Muscle layer of colon (tissue), 2 donors: Measurements from ENCODE around the gene TUBA3E.
A peak's percentile ranks its signal among the peaks of the same experiment; 100 is the strongest.
"Not testable (repeated sequence)": the region's sequence is repeated elsewhere in the genome, so short reads cannot be mapped to it uniquely, and the experiment has no call there.

ENCODE experiments used
- H3K27ac ChIP-seq: one replicate; pipeline ENCODE4 v1.7.0; 2013; ENCODE audit warnings: low read depth, mild to moderate bottlenecking, low read length, moderate library complexity
- H3K27me3 ChIP-seq, 2 donors: one replicate each; pipeline ENCODE4 v1.7.0; 2013; ENCODE audit warnings: low read length in 2 of 2, mild to moderate bottlenecking in 2 of 2; ENCODE audit not compliant: insufficient read depth in 2 of 2, control insufficient read depth in 1 of 2
- H3K36me3 ChIP-seq: one replicate; pipeline ENCODE4 v1.7.0; 2013; ENCODE audit warnings: mild to moderate bottlenecking, low read length; ENCODE audit not compliant: insufficient read depth
- H3K4me1 ChIP-seq: one replicate; pipeline ENCODE4 v1.7.0; 2013; ENCODE audit warnings: mild to moderate bottlenecking, low read length; ENCODE audit not compliant: insufficient read depth
- H3K4me3 ChIP-seq, 2 donors: one replicate each; pipeline ENCODE4 v1.7.0; 2013; ENCODE audit warnings: low read length in 2 of 2, low read depth in 1 of 2, mild to moderate bottlenecking in 1 of 2, moderate library complexity in 1 of 2
- H3K9ac ChIP-seq: one replicate; pipeline ENCODE4 v1.7.0; 2013; ENCODE audit warnings: low read length
- H3K9me3 ChIP-seq: one replicate; pipeline ENCODE4 v1.7.0; 2013; ENCODE audit warnings: mild to moderate bottlenecking, low read length
- donor health status: abdominal sarcoma.
- donor health status: Adenocarcinoma of cecum.

The TUBA3E gene

DNA sequence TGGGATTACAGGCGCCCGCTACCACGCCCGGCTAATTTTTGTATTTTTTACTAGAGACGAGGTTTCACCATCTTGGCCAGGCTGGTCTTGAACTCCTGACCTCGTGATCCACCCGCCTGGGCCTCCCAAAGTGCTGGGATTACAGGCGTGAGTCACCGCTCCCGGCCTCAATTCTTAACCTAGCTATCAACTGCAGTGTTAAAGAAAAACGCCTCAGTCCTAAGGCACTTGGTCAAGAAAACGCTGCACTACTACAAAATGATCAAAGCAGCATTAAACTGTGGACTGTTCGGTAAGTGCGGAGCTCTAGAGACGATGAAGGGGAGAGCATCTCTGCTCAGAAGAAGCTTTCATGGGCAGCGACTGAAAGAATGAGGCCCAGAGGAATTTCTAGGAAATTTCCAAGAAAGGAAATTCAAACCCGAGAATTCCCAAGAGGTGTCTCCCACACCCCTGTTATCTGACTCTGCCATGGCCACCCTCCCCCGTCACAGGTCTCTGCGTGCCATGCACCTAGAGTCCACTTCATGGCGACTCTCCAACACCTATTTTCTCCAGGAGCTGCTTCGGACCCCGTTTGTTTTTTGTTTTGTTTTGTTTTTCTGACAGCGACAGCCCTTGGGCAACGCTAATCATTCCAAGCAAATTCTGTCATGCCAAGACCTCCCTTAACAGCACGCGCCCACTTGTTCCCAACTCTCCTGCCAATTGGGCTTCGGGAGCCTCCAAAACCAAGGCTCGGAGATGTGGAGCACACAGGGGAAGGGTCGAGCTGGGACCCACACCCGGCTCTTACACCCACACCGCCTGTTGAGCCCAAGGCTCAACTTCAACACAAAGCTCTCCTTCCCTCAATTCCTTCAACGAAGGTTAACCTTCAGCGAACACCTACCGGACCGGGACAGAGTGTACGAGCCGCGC lies 17.6 kb downstream of the TUBA3E start:
- Histone ChIP-seq H3K4me1 (peaks cover 18% of the 10 kb centered on the region), H3K9ac (peak overlapping the region; percentile 80), H3K4me3 (peak overlapping the region; percentile 48 to 93), H3K27ac (peak overlapping the region; percentile 77)
- not testable (repeated sequence) for H3K36me3 ChIP-seq, H3K9me3 ChIP-seq, H3K27me3 ChIP-seq

GRCh38 chr2:130174866-130175265 lies 23.4 kb downstream of the TUBA3E start:
- H3K27ac ChIP-seq, H3K9ac ChIP-seq, H3K4me1 ChIP-seq, H3K9me3 ChIP-seq, H3K4me3 ChIP-seq, H3K27me3 ChIP-seq: not testable (repeated sequence)
- peaks cover 21% of the 10 kb centered on the region for H3K36me3 ChIP-seq

- Histone ChIP-seq H3K27me3 (no peaks in the 10 kb centered on the region), H3K9ac (no peak overlapping the region), H3K4me1 (no peaks in the 10 kb centered on the region), H3K9me3 (no peaks in the 10 kb centered on the region), H3K36me3 (peaks cover 20% of the 10 kb centered on the region), H3K27ac (no peak overlapping the region), H3K4me3 (no peak overlapping the region)
Observed at GRCh38 chr2:130169896-130170295, 28.3 kb downstream of the TUBA3E start.

DNA sequence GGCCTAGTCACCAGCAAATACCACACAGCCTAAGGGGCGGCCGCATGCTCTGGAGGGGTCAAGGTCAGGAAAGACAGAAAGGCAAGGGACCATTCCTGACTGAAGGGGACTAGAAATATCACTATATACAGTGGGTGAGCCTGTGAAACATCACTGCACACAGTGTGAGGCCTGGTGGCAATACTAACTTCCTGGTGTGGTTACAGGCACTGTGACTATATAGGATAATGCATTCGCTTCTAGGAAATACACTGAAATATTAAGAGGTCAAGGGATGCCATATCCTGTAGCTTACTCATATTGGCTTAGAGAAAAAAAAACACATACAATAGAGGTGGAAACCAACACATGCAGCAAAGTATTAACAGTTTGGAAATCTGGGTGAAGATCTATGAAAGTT lies 29.1 kb downstream of the TUBA3E start:
- not testable (repeated sequence) for H3K27me3 ChIP-seq, H3K4me1 ChIP-seq
- H3K36me3 ChIP-seq: peaks cover 20% of the 10 kb centered on the region

DNA sequence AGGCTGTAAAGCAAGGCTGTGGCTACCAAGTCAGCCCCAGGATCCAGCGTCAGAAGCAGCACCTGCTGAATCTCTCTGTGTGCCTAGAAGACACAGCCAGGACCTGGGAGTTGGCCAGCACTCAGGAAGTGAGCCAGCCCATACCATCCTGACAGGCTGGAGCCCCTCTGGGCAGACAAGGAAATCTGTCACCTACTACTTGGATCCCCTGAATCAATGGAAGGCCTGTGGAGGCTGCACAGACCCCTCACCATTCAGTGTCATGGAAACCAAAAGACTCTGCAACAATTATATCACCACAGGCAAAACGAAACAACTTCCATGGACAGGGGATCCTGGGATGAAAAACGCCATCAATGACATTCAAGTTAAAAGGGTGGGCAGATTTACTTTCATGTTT lies 31.6 kb downstream of the TUBA3E start:
- not testable (repeated sequence) for H3K27ac ChIP-seq, H3K9me3 ChIP-seq, H3K9ac ChIP-seq, H3K4me3 ChIP-seq, H3K27me3 ChIP-seq, H3K4me1 ChIP-seq
- H3K36me3 ChIP-seq: peaks cover 30% of the 10 kb centered on the region

More for the DNA sequence above, 29.1 kb downstream of the TUBA3E start:
- not testable (repeated sequence) for H3K9ac ChIP-seq, H3K27ac ChIP-seq, H3K4me3 ChIP-seq, H3K9me3 ChIP-seq

DNA sequence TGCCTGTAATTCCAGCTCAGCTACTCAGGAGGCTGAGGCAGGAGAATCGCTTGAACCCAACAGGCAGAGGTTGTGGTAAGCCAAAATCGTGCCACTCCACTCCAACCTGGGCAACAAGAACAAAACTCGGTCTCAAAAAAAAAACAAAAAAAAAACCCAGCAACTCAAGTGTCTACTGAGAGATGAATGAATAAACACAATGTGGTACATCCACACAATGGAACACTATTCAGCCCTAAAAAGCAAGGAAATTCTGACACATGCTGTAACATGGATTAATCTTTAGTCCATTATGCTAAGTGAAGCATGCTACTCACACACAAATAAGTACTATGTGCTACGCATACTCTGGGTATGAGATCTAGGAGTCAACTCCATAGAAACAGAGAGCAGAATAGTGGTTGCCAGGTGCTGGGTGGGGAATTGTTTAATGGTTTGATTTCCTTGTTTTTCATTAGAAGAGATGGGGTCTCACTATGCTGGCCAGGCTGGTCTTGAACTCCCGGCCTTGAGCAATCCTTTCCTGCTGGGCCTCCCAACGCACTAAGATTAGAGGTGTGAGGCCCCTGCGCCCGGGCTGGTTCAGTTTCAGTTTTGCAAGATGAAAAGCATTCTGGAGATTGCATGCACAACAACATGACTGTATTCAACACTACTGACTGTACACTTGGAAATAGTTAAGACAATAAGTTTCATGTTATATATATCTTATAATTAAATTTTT lies 32.8 kb downstream of the TUBA3E start:
- H3K27ac ChIP-seq: no peak overlapping the region
- H3K9me3 ChIP-seq: no peaks in the 10 kb centered on the region
- H3K4me1 ChIP-seq: no peaks in the 10 kb centered on the region
- no peak overlapping the region for H3K4me3 ChIP-seq
- no peak overlapping the region for H3K9ac ChIP-seq
- H3K27me3 ChIP-seq: no peaks in the 10 kb centered on the region
- H3K36me3 ChIP-seq: peaks cover 26% of the 10 kb centered on the region

DNA sequence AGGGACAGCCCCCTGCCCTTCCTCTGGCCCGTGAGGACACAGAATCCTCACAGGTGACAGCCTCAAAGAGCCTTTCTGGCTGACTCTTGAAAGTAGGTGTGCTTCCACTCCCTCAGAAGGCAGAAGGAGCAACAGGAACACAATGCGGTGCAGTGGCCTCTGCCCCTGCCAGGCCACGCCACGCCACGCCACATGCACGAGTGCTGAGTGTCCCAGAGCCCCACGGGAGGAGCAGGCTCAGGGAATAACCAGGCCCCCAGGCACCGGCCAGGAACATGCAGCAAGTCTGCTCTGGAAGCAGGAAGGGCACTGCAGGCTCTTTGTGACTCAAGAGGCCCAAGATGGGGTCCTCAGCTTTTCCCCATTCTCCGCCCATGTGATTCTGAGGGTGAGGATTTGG lies 35.3 kb downstream of the TUBA3E start:
- Histone ChIP-seq H3K9me3 (no peaks in the 10 kb centered on the region), H3K9ac (no peak overlapping the region), H3K27ac (no peak overlapping the region), H3K4me3 (no peak overlapping the region), H3K27me3 (no peaks in the 10 kb centered on the region), H3K36me3 (peaks cover 26% of the 10 kb centered on the region), H3K4me1 (no peaks in the 10 kb centered on the region)

DNA sequence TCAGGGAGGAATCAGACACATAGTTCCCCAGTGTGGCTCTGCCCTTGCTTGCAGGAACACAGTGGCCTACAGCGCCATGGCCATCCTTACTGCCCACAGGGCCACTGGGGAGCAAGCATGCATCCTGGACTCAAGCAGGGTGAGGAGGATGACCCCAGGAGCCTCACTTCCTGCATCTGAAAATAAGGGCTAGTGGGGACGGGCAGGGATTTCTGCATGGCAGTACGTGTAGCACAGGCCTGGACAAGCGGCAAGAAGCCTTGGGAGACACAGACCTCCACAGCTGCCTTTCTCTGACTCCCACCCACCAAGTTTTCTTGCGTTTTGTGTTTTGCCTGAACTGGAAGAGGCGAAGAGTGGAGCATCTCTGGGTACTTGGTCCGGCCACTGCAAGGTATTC lies 35.8 kb downstream of the TUBA3E start:
- not testable (repeated sequence) for H3K9ac ChIP-seq, H3K27ac ChIP-seq, H3K4me1 ChIP-seq, H3K4me3 ChIP-seq, H3K27me3 ChIP-seq, H3K9me3 ChIP-seq
- peaks cover 26% of the 10 kb centered on the region for H3K36me3 ChIP-seq

DNA sequence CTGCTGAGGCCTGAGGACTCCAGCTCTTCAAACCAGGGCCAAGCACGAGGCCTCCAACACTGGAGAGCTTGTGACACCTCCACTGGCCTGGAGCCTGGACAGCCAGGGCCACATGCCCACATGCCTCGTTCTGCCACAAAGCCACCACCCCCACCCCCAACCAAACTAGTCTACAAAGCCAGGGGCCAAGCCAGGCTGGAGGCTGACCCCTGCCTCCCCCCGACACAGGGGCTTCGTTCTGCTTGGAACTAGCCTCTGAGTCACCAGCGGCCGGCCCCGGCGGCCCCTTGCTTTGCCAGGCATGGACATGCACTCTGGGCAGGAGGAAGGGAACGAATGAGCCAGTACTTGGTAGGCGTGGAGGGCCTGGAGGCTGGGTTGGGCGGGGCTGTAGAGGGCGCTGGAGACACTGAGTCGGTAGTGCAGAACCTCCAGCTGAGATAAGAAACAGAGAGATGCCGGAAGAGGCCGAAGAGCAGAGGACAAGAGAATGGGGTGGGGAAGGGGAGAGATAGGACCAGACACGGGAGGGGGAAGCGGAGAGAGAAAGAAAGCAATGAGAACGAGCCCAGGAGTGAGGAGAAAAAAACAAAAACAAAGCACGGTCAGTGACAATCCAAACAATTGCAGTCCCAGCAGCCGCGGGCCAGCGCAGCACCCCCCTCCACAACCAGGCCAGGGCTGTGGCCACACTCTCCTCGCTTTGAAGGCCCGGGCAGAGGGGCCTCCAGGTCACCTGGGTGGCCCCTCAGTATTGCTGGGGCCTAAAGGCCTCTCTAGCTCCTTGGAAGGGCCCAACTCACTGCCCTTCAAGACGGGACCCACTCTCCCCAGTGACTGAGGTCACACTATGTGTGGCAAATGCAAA lies 37.2 kb downstream of the TUBA3E start:
- not testable (repeated sequence) for H3K27me3 ChIP-seq, H3K9ac ChIP-seq, H3K9me3 ChIP-seq, H3K4me1 ChIP-seq, H3K27ac ChIP-seq, H3K4me3 ChIP-seq
- peaks cover 26% of the 10 kb centered on the region for H3K36me3 ChIP-seq

DNA sequence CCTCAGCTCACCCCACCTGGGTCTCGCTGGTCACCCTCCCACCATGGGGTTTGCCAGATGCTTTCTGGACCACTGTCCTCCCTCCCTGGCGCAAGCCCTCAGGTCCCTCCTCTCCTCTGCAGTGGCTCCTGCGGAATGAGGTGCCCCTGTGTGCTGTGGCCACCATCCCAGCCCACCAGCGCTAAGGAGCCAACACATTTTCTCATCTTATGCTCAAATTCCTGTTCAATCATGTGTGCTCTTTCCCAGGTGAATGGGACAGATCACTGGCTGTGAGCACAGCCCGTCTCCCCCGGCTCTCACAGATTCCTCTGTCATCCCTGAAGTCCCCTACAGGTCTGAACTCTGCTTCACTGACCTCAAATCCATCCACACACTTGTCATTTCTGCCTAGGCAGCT lies 38.1 kb downstream of the TUBA3E start:
- Histone ChIP-seq H3K27me3 (no peaks in the 10 kb centered on the region), H3K4me3 (no peak overlapping the region), H3K36me3 (peaks cover 21% of the 10 kb centered on the region), H3K27ac (no peak overlapping the region), H3K4me1 (no peaks in the 10 kb centered on the region), H3K9ac (no peak overlapping the region), H3K9me3 (no peaks in the 10 kb centered on the region)

- not testable (repeated sequence) for H3K9ac ChIP-seq, H3K27ac ChIP-seq, H3K9me3 ChIP-seq, H3K4me3 ChIP-seq, H3K4me1 ChIP-seq, H3K27me3 ChIP-seq
- peaks cover 17% of the 10 kb centered on the region for H3K36me3 ChIP-seq
Observed at GRCh38 chr2:130159376-130159775, 38.9 kb downstream of the TUBA3E start.
